ENCODE results near the gene GNAI1.

GNAI1 gene

GRCh38 chr7:80249184-80249583 is 114.6 kb downstream of the GNAI1 start:
- DNase-seq (ENCODE audit: low read depth) = no peak
- no peak for TF ChIP-seq CTCF (IDR thresholded peaks at IDR 0.05; ENCODE audit: control insufficient read depth, extremely low read depth, insufficient read depth)

GRCh38 chr7:80249619-80250295 is 115.1 kb downstream of the GNAI1 start:
- TF ChIP-seq CTCF (IDR thresholded peaks at IDR 0.05; ENCODE audit: control insufficient read depth, extremely low read depth, insufficient read depth) = no peak
- DNase-seq (ENCODE audit: low read depth) = no peak
- H3K4me3 ChIP-seq (ENCODE audit: low read depth, low read length) = no peak overlapping the region

More at GRCh38 chr7:80249184-80249583, 114.6 kb downstream of the GNAI1 start:
- H3K4me3 ChIP-seq (ENCODE audit: low read depth, low read length) = no peak overlapping the region

- DNase-seq (ENCODE audit: low read depth) = peak; percentile 66
- TF ChIP-seq CTCF (IDR thresholded peaks at IDR 0.05; ENCODE audit: control insufficient read depth, extremely low read depth, insufficient read depth) = no peak
- no peak overlapping the region for H3K4me3 ChIP-seq (ENCODE audit: low read depth, low read length)
Measured at GRCh38 chr7:80253237-80253636, 118.6 kb downstream of the GNAI1 start.

GRCh38 chr7:80253653-80254052 is 119.0 kb downstream of the GNAI1 start:
- no peak for DNase-seq (ENCODE audit: low read depth)
- H3K4me3 ChIP-seq (ENCODE audit: low read depth, low read length) = no peak overlapping the region
- TF ChIP-seq CTCF (IDR thresholded peaks at IDR 0.05; ENCODE audit: control insufficient read depth, extremely low read depth, insufficient read depth) = no peak

GRCh38 chr7:80255656-80256055 is 121.0 kb downstream of the GNAI1 start:
- no peak overlapping the region for H3K4me3 ChIP-seq (ENCODE audit: low read depth, low read length)
- no peak for DNase-seq (ENCODE audit: low read depth)
- TF ChIP-seq CTCF (IDR thresholded peaks at IDR 0.05; ENCODE audit: control insufficient read depth, extremely low read depth, insufficient read depth) = no peak

GRCh38 chr7:80257756-80258155 is 123.1 kb downstream of the GNAI1 start:
- no peak for DNase-seq (ENCODE audit: low read depth)

More at GRCh38 chr7:80257756-80258155, 123.1 kb downstream of the GNAI1 start:
- no peak for TF ChIP-seq CTCF (IDR thresholded peaks at IDR 0.05; ENCODE audit: control insufficient read depth, extremely low read depth, insufficient read depth)
- no peak overlapping the region for H3K4me3 ChIP-seq (ENCODE audit: low read depth, low read length)

Measured in LNCaP clone FGC (cell line).